Adrenal gland (tissue), 12 donors: ENCODE measurements around the gene SEMA4C. TPM values are rescaled to one million over a fixed set of nuclear protein-coding genes. Genes with fewer than 3 reads are reported as not detected.

ENCODE experiments used
- DNase-seq, 7 donors: peaks; one replicate each; pipeline ENCODE4 v3.0.0-alpha.2; 2019 to 2020
- H3K27ac ChIP-seq, 5 donors: fragments of 200-600 bp; sonication (generic) in 4 of 5; 1 replicate in 3 of 5; 2 replicates in 2 of 5; pipeline versions ENCODE4 v1.5.1 to v1.8.0; 2016 to 2020; ENCODE audit warnings: mild to moderate bottlenecking in 1 of 5
- H3K27me3 ChIP-seq: fragments of 200-600 bp; 2 replicates; pipeline ENCODE4 v1.8.0; 2021
- H3K36me3 ChIP-seq, 2 donors: fragments of 200-600 bp; replicated peaks in 1 of 2; 1 replicate in 1 of 2; 2 replicates in 1 of 2; pipeline versions ENCODE4 v1.5.1 to v1.8.0; 2018 to 2022
- H3K4me1 ChIP-seq, 2 donors: fragments of 200-600 bp; replicated peaks in 1 of 2; 1 replicate in 1 of 2; 2 replicates in 1 of 2; pipeline versions ENCODE4 v1.5.1 to v1.8.0; 2018 to 2021
- H3K4me3 ChIP-seq, 4 donors: fragments of 200-600 bp; sonication (generic) in 3 of 4; one replicate each; pipeline ENCODE4 v1.5.1; 2016 to 2018
- H3K9me3 ChIP-seq, 3 donors: fragments of 200-600 bp; sonication (generic) in 1 of 3; replicated peaks in 1 of 3; 1 replicate in 2 of 3; 2 replicates in 1 of 3; pipeline versions ENCODE4 v1.5.1 to v1.8.0; 2016 to 2021
- CTCF ChIP-seq, 6 experiments: fragments of 450-650 bp in 4 of 6; fragments of 200-600 bp in 2 of 6; sonication (generic) in 1 of 6; IDR thresholded peaks; 1 replicate in 5 of 6; 2 replicates in 1 of 6; pipeline versions ENCODE4 v1.5.1 to v1.8.0; 2016 to 2021; ENCODE audit warnings: antibody characterized with exemption in 6 of 6, mild to moderate bottlenecking in 2 of 6, moderate library complexity in 1 of 6
- POLR2A ChIP-seq, 2 donors: fragments of 450-650 bp; IDR thresholded peaks; one replicate each; pipeline ENCODE4 v1.6.1; 2017; ENCODE audit warnings: antibody characterized with exemption in 2 of 2, mild to moderate bottlenecking in 2 of 2, moderate library complexity in 1 of 2
- WGBS, 4 donors: extraction: QIAGEN DNeasy Blood & Tissue Kit in 2 of 4; methylation state at CpG; one replicate each; pipeline versions ENCODE4 v1.1.5 to v1.1.7; 2013 to 2017; 5-methylcytosine and 5-hydroxymethylcytosine counted together
- intact Hi-C, 2 donors: fragments of 100-400 bp; cut with DNase I; formaldehyde crosslinking; loops; one replicate each; pipeline versions ENCODE4 v1.14.1 to v1.15.0; 2022 to 2023
- polyA plus RNA-seq, 3 donors: library from polyadenylated mRNA; stranded (reverse); fragments of 200-250 nt in 2 of 3; fragments of 350-450 nt in 1 of 3; fragmentation: Illumina TruSeq in 1 of 3; extraction: RNeasy Lipid Tissue Mini Kit (QIAGEN cat#74804) in 1 of 3; gene quantifications; one replicate each; pipeline ENCODE4 v1.2.3, GENCODE V29; 2013 to 2014
- total RNA-seq, 9 donors: library from RNA; depleted of rRNA in 4 of 9; stranded (reverse); fragments of >200 nt in 4 of 9; fragments of 120-200 nt in 1 of 9; fragmentation: NEBNext Ultra II Directional in 1 of 9; extraction: Animal tissue kit (Norgen Biotek cat#: 25700) in 1 of 9; gene quantifications; one replicate each; pipeline versions ENCODE4 v1.1.0 to v1.2.4, GENCODE V29; 2013 to 2023
- donor health status: healthy with polysubstance abuse.
- donor health status: Bipolar disorder and iron deficiency.
- donor health status: DM: yes; HTN: yes; CAD: no.
- donor health status: DM: no; HTN: no; CAD: no.
- donor health status: DM: no; HTN: no; CAD: no.
- donor health status: DM: yes; HTN: yes; CAD: no.

The SEMA4C gene
- total and polyA plus RNA-seq, 12 donors, result 4.4 to 31.6 (median 23.2) TPM

GRCh38 chr2:96813656-96814055, 56.2 kb downstream of the SEMA4C start:
- H3K27me3 ChIP-seq, result no peaks in the 10 kb centered on the region
- no peak overlapping the region for H3K4me3 ChIP-seq
- peaks cover 21 to 24% of the 10 kb centered on the region in 2 donors for H3K4me1 ChIP-seq
- WGBS, 4 donors, result 88 to 92% (median 88%) methylated on average over 4 of the region's 4 CpGs
- intact Hi-C loops, result loop anchor here in 1 of 2 donors (10.0 kb wide), 1 partner anchor 51 kb away; no protein-coding TSS in a partner anchor
- no peak for TF ChIP-seq CTCF (IDR thresholded peaks at IDR 0.05)
- TF ChIP-seq POLR2A (IDR thresholded peaks at IDR 0.05), result no peak
- no peaks in the 10 kb centered on the region for H3K36me3 ChIP-seq
- no peak overlapping the region for H3K27ac ChIP-seq
- no peak for DNase-seq
- no peaks in the 10 kb centered on the region for H3K9me3 ChIP-seq

- DNase-seq, result no peak
- 22 to 51% (median 40%) methylated on average over 2 to 3 of the region's 3 CpGs for WGBS, 4 donors
- Histone ChIP-seq H3K9me3 (no peaks in the 10 kb centered on the region), H3K27ac (no peak overlapping the region), H3K27me3 (no peaks in the 10 kb centered on the region), H3K4me3 (no peak overlapping the region), H3K4me1 (peaks cover 4 to 7% of the 10 kb centered on the region in 2 donors), H3K36me3 (no peaks in the 10 kb centered on the region)
- no peak for TF ChIP-seq POLR2A (IDR thresholded peaks at IDR 0.05)
- no peak for TF ChIP-seq CTCF (IDR thresholded peaks at IDR 0.05)
- intact Hi-C loops, result loop anchor here in 1 of 2 donors (10.0 kb wide), 1 partner anchor 53 kb away; no protein-coding TSS in a partner anchor
These were observed 58.0 kb downstream of the SEMA4C start for GRCh38 chr2:96811917-96812316.

- no peak overlapping the region for H3K27ac ChIP-seq
- H3K36me3 ChIP-seq, result no peaks in the 10 kb centered on the region
- no peaks in the 10 kb centered on the region for H3K27me3 ChIP-seq
- peaks cover 4 to 7% of the 10 kb centered on the region in 2 donors for H3K4me1 ChIP-seq
- no peaks in the 10 kb centered on the region for H3K9me3 ChIP-seq
- intact Hi-C loops, result loop anchor here in 1 of 2 donors (10.0 kb wide), 1 partner anchor 54 kb away; no protein-coding TSS in a partner anchor
- no peak overlapping the region for H3K4me3 ChIP-seq
- DNase-seq, result no peak
- TF ChIP-seq POLR2A (IDR thresholded peaks at IDR 0.05) (no peak), CTCF (IDR thresholded peaks at IDR 0.05) (no peak)
- 89 to 98% (median 93%) methylated on average over 3 to 5 of the region's 5 CpGs for WGBS, 4 donors
These were observed 59.1 kb downstream of the SEMA4C start for GRCh38 chr2:96810783-96811192.

GRCh38 chr2:96809951-96810782, 59.7 kb downstream of the SEMA4C start:
- Histone ChIP-seq H3K4me3 (no peak overlapping the region), H3K4me1 (peaks cover under 1 to 3% of the 10 kb centered on the region in 2 donors), H3K27me3 (no peaks in the 10 kb centered on the region), H3K9me3 (no peaks in the 10 kb centered on the region), H3K27ac (peak overlapping the region in 1 of 5 donors; percentile 49), H3K36me3 (no peaks in the 10 kb centered on the region)
- 81 to 90% (median 84%) methylated on average over 11 to 12 of the region's 12 CpGs for WGBS, 4 donors
- intact Hi-C loops, result loop anchor here in 1 of 2 donors (10.0 kb wide), 1 partner anchor 55 kb away; no protein-coding TSS in a partner anchor
- TF ChIP-seq POLR2A (IDR thresholded peaks at IDR 0.05), result no peak
- no peak for TF ChIP-seq CTCF (IDR thresholded peaks at IDR 0.05)
- peak in 1 of 7 donors; percentile 73 for DNase-seq

Other genes starting within 250 kb of the SEMA4C start
- gene KANSL3, start 231.8 kb downstream of the SEMA4C start, total RNA-seq, result 10 to 100 TPM; 31.7 to 58.3 (median 42.1) TPM
- gene KANSL3, start 231.8 kb downstream of the SEMA4C start, polyA plus RNA-seq, result 10 to 100 TPM; 22.3 to 33.5 (median 26.2) TPM
- under 1 TPM in 8 of 9 donors, not detected in 1; 0.06 to 0.87 (median 0.17) TPM for gene FER1L5, start 227.3 kb downstream of the SEMA4C start, total RNA-seq
- under 1 TPM; 0.02 to 0.32 (median 0.07) TPM for gene FER1L5, start 227.3 kb downstream of the SEMA4C start, polyA plus RNA-seq
- gene LMAN2L, start 130.0 kb downstream of the SEMA4C start, total RNA-seq, result 10 to 100 TPM; 13.9 to 36.8 (median 15.6) TPM
- 10 to 100 TPM; 12.3 to 19.1 (median 16.1) TPM for gene LMAN2L, start 130.0 kb downstream of the SEMA4C start, polyA plus RNA-seq
- gene CNNM4, start 109.2 kb downstream of the SEMA4C start, total RNA-seq, result 1 to 10 TPM; 3.1 to 7.7 (median 4.4) TPM
- 1 to 10 TPM; 2.2 to 4.9 (median 3.2) TPM for gene CNNM4, start 109.2 kb downstream of the SEMA4C start, polyA plus RNA-seq
- 10 to 100 TPM; 10.3 to 42.4 (median 23.6) TPM for gene CNNM3, start 53.8 kb downstream of the SEMA4C start, total RNA-seq
- 10 to 100 TPM in 2 of 3 donors, 1 to 10 TPM in 1; 6.7 to 11.9 (median 10.5) TPM for gene CNNM3, start 53.8 kb downstream of the SEMA4C start, polyA plus RNA-seq
- 1 to 10 TPM; 1.1 to 4.8 (median 3.5) TPM for gene ANKRD23, start 26.1 kb downstream of the SEMA4C start, total RNA-seq
- 10 to 100 TPM in 1 of 3 donors, 1 to 10 TPM in 2; 1.5 to 10.6 (median 5.3) TPM for gene ANKRD23, start 26.1 kb downstream of the SEMA4C start, polyA plus RNA-seq
- gene ANKRD39, start 12.1 kb downstream of the SEMA4C start, total RNA-seq, result 10 to 100 TPM; 17.0 to 49.5 (median 21.1) TPM
- 10 to 100 TPM in 2 of 3 donors, 1 to 10 TPM in 1; 9.2 to 39.5 (median 25.5) TPM for gene ANKRD39, start 12.1 kb downstream of the SEMA4C start, polyA plus RNA-seq
- under 1 TPM in 1 of 9 donors, not detected in 8; 0.32 TPM for gene FAM178B, start 116.5 kb upstream of the SEMA4C start, total RNA-seq
- gene FAM178B, start 116.5 kb upstream of the SEMA4C start, polyA plus RNA-seq, result under 1 TPM in 1 of 3 donors, not detected in 2; 0.51 TPM
- gene FAHD2B, start 224.8 kb upstream of the SEMA4C start, total RNA-seq, result 10 to 100 TPM in 5 of 9 donors, 1 to 10 TPM in 4; 4.0 to 19.2 (median 10.7) TPM
- 1 to 10 TPM; 7.0 to 8.5 (median 7.5) TPM for gene FAHD2B, start 224.8 kb upstream of the SEMA4C start, polyA plus RNA-seq
- 10 to 100 TPM in 5 of 9 donors, 1 to 10 TPM in 4; 3.8 to 35.5 (median 11.5) TPM for gene ANKRD36, start 243.1 kb upstream of the SEMA4C start, total RNA-seq
- 10 to 100 TPM in 1 of 3 donors, 1 to 10 TPM in 2; 3.0 to 14.6 (median 4.4) TPM for gene ANKRD36, start 243.1 kb upstream of the SEMA4C start, polyA plus RNA-seq